ENCODE results near the gene CH25H. TPM values are rescaled to one million over a fixed set of nuclear protein-coding genes. Genes with fewer than 3 reads are reported as not detected.

The CH25H gene
- total RNA-seq, 1 donor, result 5.8 TPM

GRCh38 chr10:89245802-89246201, 38.7 kb upstream of the CH25H start:
- TF ChIP-seq, protein P1, sequence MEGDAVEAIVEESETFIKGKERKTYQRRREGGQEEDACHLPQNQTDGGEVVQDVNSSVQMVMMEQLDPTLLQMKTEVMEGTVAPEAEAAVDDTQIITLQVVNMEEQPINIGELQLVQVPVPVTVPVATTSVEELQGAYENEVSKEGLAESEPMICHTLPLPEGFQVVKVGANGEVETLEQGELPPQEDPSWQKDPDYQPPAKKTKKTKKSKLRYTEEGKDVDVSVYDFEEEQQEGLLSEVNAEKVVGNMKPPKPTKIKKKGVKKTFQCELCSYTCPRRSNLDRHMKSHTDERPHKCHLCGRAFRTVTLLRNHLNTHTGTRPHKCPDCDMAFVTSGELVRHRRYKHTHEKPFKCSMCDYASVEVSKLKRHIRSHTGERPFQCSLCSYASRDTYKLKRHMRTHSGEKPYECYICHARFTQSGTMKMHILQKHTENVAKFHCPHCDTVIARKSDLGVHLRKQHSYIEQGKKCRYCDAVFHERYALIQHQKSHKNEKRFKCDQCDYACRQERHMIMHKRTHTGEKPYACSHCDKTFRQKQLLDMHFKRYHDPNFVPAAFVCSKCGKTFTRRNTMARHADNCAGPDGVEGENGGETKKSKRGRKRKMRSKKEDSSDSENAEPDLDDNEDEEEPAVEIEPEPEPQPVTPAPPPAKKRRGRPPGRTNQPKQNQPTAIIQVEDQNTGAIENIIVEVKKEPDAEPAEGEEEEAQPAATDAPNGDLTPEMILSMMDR (IDR thresholded peaks at IDR 0.05; ENCODE audit: extremely low read depth, low read depth, low read length), result no peak
- no peaks in the 10 kb centered on the region for H4K20me1 ChIP-seq (ENCODE audit: insufficient read depth, low read length)
- no peaks in the 10 kb centered on the region for H3K9me3 ChIP-seq (ENCODE audit: low read depth, low read length)
- H3K27ac ChIP-seq (ENCODE audit: low read depth, low read length), result no peak overlapping the region
- DNase-seq (ENCODE audit: insufficient read length, low spot score, missing footprints), result no peak
- peaks cover 12% of the 10 kb centered on the region for H3K79me2 ChIP-seq (ENCODE audit: insufficient read depth, low read length)
- H3K4me3 ChIP-seq (ENCODE audit: insufficient read depth, low read length), result no peak overlapping the region
- no peaks in the 10 kb centered on the region for H3K36me3 ChIP-seq (ENCODE audit: insufficient read depth, low read length)
- no peaks in the 10 kb centered on the region for H3K27me3 ChIP-seq (ENCODE audit: insufficient read depth, low read length)
- H3K4me1 ChIP-seq (ENCODE audit: insufficient read depth, low read length), result peaks cover 6% of the 10 kb centered on the region
- no peak overlapping the region for H2AFZ ChIP-seq (ENCODE audit: low read length)
- H3K4me2 ChIP-seq (ENCODE audit: insufficient read depth, low read length), result no peak overlapping the region

- H3K4me3 ChIP-seq (ENCODE audit: insufficient read depth, low read length), result no peak overlapping the region
- no peaks in the 10 kb centered on the region for H4K20me1 ChIP-seq (ENCODE audit: insufficient read depth, low read length)
- TF ChIP-seq, protein P1 (IDR thresholded peaks at IDR 0.05; ENCODE audit: extremely low read depth, low read depth, low read length), result no peak
- H3K27me3 ChIP-seq (ENCODE audit: insufficient read depth, low read length), result no peaks in the 10 kb centered on the region
- peaks cover 3% of the 10 kb centered on the region for H3K36me3 ChIP-seq (ENCODE audit: insufficient read depth, low read length)
- no peak overlapping the region for H3K4me2 ChIP-seq (ENCODE audit: insufficient read depth, low read length)
- H3K27ac ChIP-seq (ENCODE audit: low read depth, low read length), result no peak overlapping the region
- H3K4me1 ChIP-seq (ENCODE audit: insufficient read depth, low read length), result no peaks in the 10 kb centered on the region
- no peaks in the 10 kb centered on the region for H3K79me2 ChIP-seq (ENCODE audit: insufficient read depth, low read length)
- no peak overlapping the region for H2AFZ ChIP-seq (ENCODE audit: low read length)
- DNase-seq (ENCODE audit: insufficient read length, low spot score, missing footprints), result no peak
- H3K9me3 ChIP-seq (ENCODE audit: low read depth, low read length), result no peaks in the 10 kb centered on the region
Measured at GRCh38 chr10:89242840-89243568, 35.9 kb upstream of the CH25H start.

DNA sequence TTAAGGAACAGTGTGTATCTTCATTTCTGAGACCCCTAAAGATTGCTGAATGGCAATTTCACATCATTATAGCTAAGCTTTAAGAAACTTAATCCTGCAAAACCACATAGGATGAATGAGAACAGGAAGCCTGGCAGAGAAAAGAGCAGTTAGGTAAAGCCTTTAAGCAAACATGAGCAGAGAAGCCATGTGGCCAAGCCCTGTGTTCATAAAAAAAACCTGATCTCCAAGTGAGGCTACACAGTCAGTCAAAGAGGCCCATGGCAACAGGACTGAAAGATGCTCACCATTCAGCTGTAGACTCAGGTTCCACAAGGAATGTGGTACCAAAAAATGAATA, 35.2 kb upstream of the CH25H start:
- no peak for DNase-seq (ENCODE audit: insufficient read length, low spot score, missing footprints)
- no peaks in the 10 kb centered on the region for H3K9me3 ChIP-seq (ENCODE audit: low read depth, low read length)
- H3K36me3 ChIP-seq (ENCODE audit: insufficient read depth, low read length), result peaks cover 3% of the 10 kb centered on the region
- H2AFZ ChIP-seq (ENCODE audit: low read length), result no peak overlapping the region
- no peak overlapping the region for H3K4me2 ChIP-seq (ENCODE audit: insufficient read depth, low read length)
- no peaks in the 10 kb centered on the region for H3K79me2 ChIP-seq (ENCODE audit: insufficient read depth, low read length)
- no peaks in the 10 kb centered on the region for H3K4me1 ChIP-seq (ENCODE audit: insufficient read depth, low read length)
- TF ChIP-seq, protein P1 (IDR thresholded peaks at IDR 0.05; ENCODE audit: extremely low read depth, low read depth, low read length), result no peak
- no peaks in the 10 kb centered on the region for H3K27me3 ChIP-seq (ENCODE audit: insufficient read depth, low read length)
- H3K27ac ChIP-seq (ENCODE audit: low read depth, low read length), result no peak overlapping the region
- H4K20me1 ChIP-seq (ENCODE audit: insufficient read depth, low read length), result no peaks in the 10 kb centered on the region
- no peak overlapping the region for H3K4me3 ChIP-seq (ENCODE audit: insufficient read depth, low read length)

- Histone ChIP-seq H3K27me3 (ENCODE audit: insufficient read depth, low read length) (no peaks in the 10 kb centered on the region), H3K4me3 (ENCODE audit: insufficient read depth, low read length) (no peak overlapping the region), H3K27ac (ENCODE audit: low read depth, low read length) (no peak overlapping the region), H3K9me3 (ENCODE audit: low read depth, low read length) (no peaks in the 10 kb centered on the region), H3K36me3 (ENCODE audit: insufficient read depth, low read length) (peaks cover 3% of the 10 kb centered on the region), H3K4me2 (ENCODE audit: insufficient read depth, low read length) (no peak overlapping the region), H2AFZ (ENCODE audit: low read length) (no peak overlapping the region), H3K4me1 (ENCODE audit: insufficient read depth, low read length) (no peaks in the 10 kb centered on the region), H4K20me1 (ENCODE audit: insufficient read depth, low read length) (no peaks in the 10 kb centered on the region), H3K79me2 (ENCODE audit: insufficient read depth, low read length) (no peaks in the 10 kb centered on the region)
- no peak for DNase-seq (ENCODE audit: insufficient read length, low spot score, missing footprints)
- TF ChIP-seq, protein P1 (IDR thresholded peaks at IDR 0.05; ENCODE audit: extremely low read depth, low read depth, low read length), result no peak
Measured at GRCh38 chr10:89241486-89242344, 34.6 kb upstream of the CH25H start.

Data from osteoblast (primary cell).